GM18505 (cell line): ENCODE results near the gene ZNF684.
"Not testable (repeated sequence)": the region's sequence is repeated elsewhere in the genome, so short reads cannot be mapped to it uniquely, and the experiment has no call there.

Experiments
- ATAC-seq: cut with Tn5 transposase; IDR thresholded peaks from one replicate; pipeline ENCODE4 v1.9.1; 2021; ENCODE audit not compliant: unreplicated experiment
- POLR2A ChIP-seq: IDR thresholded peaks from 4 replicates; pipeline ENCODE4 v1.6.1; 2011; ENCODE audit warnings: borderline replicate concordance; ENCODE audit not compliant: insufficient read depth, insufficient read length; ENCODE audit errors: extremely low read depth

Gene ZNF684

GRCh38 chr1:40531381-40532061 is at the start of gene ZNF684:
ZNF684 (plus strand) TSS chr1:40531637; CDS start chr1:40533167, 1,530 bp downstream.
- peak; percentile 81 for TF ChIP-seq POLR2A
- peak; percentile 88 for ATAC-seq

- no peak for ATAC-seq
- TF ChIP-seq POLR2A: no peak
Measured at GRCh38 chr1:40495315-40495903, 36.0 kb upstream of the ZNF684 start.

- not testable (repeated sequence) for ATAC-seq
Measured at GRCh38 chr1:40502651-40503050, 28.8 kb upstream of the ZNF684 start.

DNA sequence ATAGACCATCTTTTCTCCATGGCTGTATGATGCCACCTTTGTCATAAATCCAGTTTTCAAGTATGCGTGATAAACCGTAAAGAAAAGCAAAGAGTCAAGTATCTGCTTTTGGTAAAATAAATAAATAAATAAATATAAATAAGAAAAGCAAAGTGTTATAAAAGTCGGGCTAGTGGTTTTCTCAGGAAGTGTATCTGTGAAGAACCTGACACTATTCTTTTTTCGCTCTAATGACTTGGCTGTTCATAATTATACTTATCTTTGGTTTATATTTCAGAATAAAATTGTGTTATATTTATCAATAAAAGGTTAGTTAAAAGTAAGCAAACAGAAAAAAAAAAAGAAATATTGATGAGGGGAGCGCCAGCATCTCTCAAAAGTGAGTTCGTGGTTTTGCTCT is 23.5 kb upstream of the ZNF684 start:
- TF ChIP-seq POLR2A: no peak
- no peak for ATAC-seq

GRCh38 chr1:40508375-40509341 is 22.8 kb upstream of the ZNF684 start, which contains the start of gene EXO5:
EXO5 (plus strand) TSS chr1:40508767; CDS start chr1:40514545, 5,778 bp downstream.
- peak; percentile 86 for TF ChIP-seq POLR2A
- peak; percentile 85 for ATAC-seq

DNA sequence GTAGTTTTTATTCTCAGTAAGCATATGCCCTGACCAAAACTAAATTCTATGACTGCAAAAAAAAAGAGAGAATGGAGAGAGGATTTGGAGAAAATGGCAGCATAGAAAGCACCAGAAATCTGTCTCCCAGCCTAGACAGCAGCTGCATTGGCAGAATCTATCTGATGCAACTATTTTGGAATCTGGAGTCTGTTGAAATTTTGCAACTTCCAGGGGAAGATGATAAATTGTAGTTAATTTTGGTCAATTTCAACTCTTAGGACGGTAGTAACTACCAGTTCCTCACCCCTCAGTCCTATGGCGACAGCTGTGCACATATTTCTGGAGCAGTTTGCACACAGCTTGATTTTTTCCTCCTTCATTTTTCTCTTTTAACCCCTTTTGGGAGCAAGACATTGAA is 11.9 kb upstream of the ZNF684 start:
- no peak for TF ChIP-seq POLR2A
- no peak for ATAC-seq

DNA sequence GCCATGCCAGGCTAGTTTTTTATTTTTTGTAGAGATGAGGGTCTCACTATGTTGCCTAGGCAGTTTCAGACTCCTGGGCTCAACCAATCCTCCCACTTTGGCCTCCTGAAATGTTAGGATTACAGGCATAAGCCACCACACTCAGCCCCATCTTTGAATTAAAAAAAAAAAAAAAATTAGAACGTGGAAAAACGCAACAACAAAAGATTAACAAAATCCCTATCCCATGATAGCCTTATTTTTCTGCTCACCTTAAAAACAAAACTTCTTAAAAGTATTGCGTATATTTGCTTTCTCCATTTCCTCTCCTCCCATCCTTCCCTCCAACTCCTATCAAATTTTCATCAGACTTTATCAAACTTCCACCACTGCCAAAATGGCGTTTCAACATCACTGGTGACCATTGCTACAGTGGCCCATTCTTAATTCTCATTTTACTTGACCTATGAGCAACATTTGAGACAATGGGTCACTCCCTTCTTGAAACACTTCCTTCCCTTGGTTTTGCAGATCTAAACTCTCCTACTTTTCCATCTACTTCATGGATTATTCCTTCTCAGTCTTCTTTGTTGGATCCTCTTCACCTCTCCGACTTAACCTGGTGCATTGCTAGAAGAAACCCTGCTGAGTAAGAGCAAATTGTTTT is 579 bp upstream of the ZNF684 start:
- no peak for ATAC-seq
- TF ChIP-seq POLR2A: no peak

GRCh38 chr1:40532062-40532389 is 589 bp downstream of the ZNF684 start:
- ATAC-seq: no peak
- TF ChIP-seq POLR2A: no peak

- no peak for TF ChIP-seq POLR2A
- ATAC-seq: no peak
Measured at GRCh38 chr1:40532844-40533424, 1.5 kb downstream of the ZNF684 start.

DNA sequence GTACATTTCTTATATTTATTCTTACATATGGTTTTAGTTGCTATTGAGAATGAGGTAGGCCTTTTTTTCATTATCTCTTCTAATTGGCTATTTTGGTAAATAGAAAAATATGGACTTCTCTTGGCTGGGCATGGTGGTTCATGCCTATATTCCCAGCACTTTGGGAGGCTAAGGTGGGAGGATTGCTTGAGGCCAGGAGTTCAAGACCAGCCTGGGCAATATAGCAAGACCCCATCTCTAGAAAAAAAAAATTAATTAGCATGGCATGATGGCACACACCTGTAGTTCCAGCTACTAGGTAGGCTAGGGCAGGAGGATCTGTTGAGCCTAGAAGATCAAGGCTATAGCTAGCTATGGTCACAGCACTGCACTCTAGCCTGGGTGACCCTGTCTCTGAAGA is 3.2 kb downstream of the ZNF684 start:
- no peak for ATAC-seq
- TF ChIP-seq POLR2A: no peak

- no peak for ATAC-seq
- TF ChIP-seq POLR2A: no peak
Measured at GRCh38 chr1:40535732-40536131, 4.3 kb downstream of the ZNF684 start.

- ATAC-seq: no peak
- TF ChIP-seq POLR2A: no peak
Measured at GRCh38 chr1:40539338-40539737, 7.9 kb downstream of the ZNF684 start.

DNA sequence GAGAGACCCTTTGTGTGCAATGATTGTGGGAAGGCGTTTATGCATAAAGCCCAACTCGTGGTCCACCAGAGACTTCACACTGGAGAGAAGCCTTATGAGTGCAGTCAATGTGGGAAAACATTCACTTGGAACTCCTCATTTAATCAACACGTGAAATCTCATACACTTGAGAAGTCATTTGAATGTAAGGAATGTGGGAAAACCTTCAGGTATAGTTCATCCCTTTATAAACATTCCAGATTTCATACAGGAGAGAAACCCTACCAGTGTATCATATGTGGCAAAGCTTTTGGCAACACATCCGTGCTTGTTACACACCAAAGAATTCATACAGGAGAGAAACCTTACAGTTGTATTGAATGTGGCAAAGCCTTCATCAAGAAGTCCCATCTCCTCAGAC is 15.5 kb downstream of the ZNF684 start:
- no peak for ATAC-seq
- TF ChIP-seq POLR2A: no peak
